GM06990 (cell line): Measurements from ENCODE around the gene KIF26B.

ENCODE experiments used
- DNase-seq: peaks from one replicate; pipeline ENCODE4 v3.0.0-alpha.2; 2011; ENCODE audit not compliant: insufficient read length; ENCODE audit errors: extremely low read depth
- H3K27me3 ChIP-seq: replicated peaks from 2 replicates; pipeline ENCODE4 v1.6.0; 2011; ENCODE audit warnings: low read length; ENCODE audit not compliant: control insufficient read depth, insufficient read depth
- H3K36me3 ChIP-seq: 2 replicates; pipeline ENCODE4 v1.5.1; 2011; ENCODE audit warnings: low read length; ENCODE audit not compliant: control insufficient read depth, insufficient read depth
- H3K4me3 ChIP-seq: replicated peaks from 2 replicates; pipeline ENCODE4 v1.5.1; 2011; ENCODE audit warnings: low read depth, mild to moderate bottlenecking, control low read depth, low read length
- TF ChIP-seq, protein P1 (sequence below): IDR thresholded peaks from 2 replicates; pipeline ENCODE4 v1.5.1; 2011; ENCODE audit warnings: low read length, control low read depth, mild to moderate bottlenecking, inconsistent platforms; ENCODE audit not compliant: insufficient read depth, poor library complexity, severe bottlenecking

KIF26B gene

GRCh38 chr1:245546875-245547274 is 392.1 kb downstream of the KIF26B start:
- no peaks in the 10 kb centered on the region for H3K36me3 ChIP-seq
- H3K4me3 ChIP-seq, result no peak overlapping the region
- DNase-seq, result no peak
- TF ChIP-seq, protein P1, sequence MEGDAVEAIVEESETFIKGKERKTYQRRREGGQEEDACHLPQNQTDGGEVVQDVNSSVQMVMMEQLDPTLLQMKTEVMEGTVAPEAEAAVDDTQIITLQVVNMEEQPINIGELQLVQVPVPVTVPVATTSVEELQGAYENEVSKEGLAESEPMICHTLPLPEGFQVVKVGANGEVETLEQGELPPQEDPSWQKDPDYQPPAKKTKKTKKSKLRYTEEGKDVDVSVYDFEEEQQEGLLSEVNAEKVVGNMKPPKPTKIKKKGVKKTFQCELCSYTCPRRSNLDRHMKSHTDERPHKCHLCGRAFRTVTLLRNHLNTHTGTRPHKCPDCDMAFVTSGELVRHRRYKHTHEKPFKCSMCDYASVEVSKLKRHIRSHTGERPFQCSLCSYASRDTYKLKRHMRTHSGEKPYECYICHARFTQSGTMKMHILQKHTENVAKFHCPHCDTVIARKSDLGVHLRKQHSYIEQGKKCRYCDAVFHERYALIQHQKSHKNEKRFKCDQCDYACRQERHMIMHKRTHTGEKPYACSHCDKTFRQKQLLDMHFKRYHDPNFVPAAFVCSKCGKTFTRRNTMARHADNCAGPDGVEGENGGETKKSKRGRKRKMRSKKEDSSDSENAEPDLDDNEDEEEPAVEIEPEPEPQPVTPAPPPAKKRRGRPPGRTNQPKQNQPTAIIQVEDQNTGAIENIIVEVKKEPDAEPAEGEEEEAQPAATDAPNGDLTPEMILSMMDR, result no peak
- no peaks in the 10 kb centered on the region for H3K27me3 ChIP-seq

GRCh38 chr1:245549996-245550719 is 395.4 kb downstream of the KIF26B start:
- Histone ChIP-seq H3K36me3 (no peaks in the 10 kb centered on the region), H3K4me3 (no peak overlapping the region), H3K27me3 (no peaks in the 10 kb centered on the region)
- TF ChIP-seq, protein P1, result no peak
- no peak for DNase-seq

DNA sequence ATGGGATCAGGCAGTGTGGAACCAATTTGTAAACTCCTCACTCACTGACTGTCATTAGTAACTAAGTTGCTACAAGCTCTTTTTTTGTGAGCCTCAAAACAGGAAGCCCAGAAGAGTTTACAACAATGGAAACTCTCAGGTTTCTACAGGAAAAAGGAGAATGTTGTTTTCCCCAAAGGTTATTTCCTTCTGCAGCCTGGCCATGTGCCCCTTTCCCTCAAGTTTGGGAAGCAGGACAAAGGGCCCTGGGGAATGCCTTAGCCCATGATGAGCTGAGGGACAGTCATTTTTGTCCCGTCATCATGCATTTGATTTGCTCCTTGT is 395.9 kb downstream of the KIF26B start:
- TF ChIP-seq, protein P1, result no peak
- no peak for DNase-seq
- Histone ChIP-seq H3K36me3 (no peaks in the 10 kb centered on the region), H3K4me3 (no peak overlapping the region), H3K27me3 (no peaks in the 10 kb centered on the region)

DNA sequence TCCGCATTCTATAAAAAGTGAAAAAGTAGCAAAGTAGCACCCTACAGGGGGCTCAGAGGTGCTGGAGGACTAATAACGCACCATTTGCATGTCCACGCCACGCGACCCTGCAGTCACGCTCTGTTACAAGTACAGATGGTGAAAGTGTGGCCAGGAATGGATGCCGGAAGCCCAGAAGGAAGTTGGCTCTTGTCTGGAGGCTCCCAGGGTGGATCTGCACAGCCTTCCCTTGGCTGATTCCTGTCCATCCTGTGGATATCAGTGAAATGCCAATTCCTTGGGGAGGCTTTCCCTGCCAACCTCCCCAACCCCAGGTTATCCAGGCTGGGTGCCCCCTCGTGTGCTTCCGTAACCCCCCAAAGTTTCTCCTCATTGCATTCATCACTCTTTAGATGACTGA is 396.8 kb downstream of the KIF26B start:
- Histone ChIP-seq H3K4me3 (no peak overlapping the region), H3K27me3 (no peaks in the 10 kb centered on the region)
- TF ChIP-seq, protein P1, result no peak

GRCh38 chr1:245552331-245552730 is 397.5 kb downstream of the KIF26B start:
- no peak for DNase-seq
- Histone ChIP-seq H3K4me3 (no peak overlapping the region), H3K27me3 (no peaks in the 10 kb centered on the region), H3K36me3 (no peaks in the 10 kb centered on the region)
- TF ChIP-seq, protein P1, result no peak

More for the DNA sequence above, 396.8 kb downstream of the KIF26B start:
- no peak for DNase-seq
- no peaks in the 10 kb centered on the region for H3K36me3 ChIP-seq

DNA sequence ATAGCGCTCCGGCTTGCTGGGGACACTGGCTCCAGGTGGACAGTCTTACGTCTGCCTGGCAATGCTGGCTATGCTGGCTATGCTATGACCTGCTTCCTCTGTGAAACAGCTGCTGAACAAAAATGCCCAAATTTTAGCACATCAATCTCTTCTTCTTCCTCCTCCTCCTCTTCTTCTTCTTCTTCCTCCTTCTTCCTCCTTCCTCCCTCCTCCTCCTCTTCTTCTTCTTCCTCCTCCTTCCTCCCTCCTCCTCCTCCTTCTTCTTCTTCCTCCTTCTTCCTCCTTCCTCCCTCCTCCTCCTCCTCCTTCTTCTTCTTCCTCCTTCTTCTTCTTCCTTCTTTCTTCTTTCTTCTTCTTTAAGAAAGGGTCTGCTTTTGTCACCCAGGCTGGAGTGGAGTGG is 401.3 kb downstream of the KIF26B start:
- no peaks in the 10 kb centered on the region for H3K27me3 ChIP-seq
- DNase-seq, result no peak
- H3K4me3 ChIP-seq, result no peak overlapping the region
- H3K36me3 ChIP-seq, result no peaks in the 10 kb centered on the region
- TF ChIP-seq, protein P1, result no peak
